GM12801 (cell line): Measurements from ENCODE around the gene NR6A1.

Experiments
- CTCF ChIP-seq: IDR thresholded peaks from one replicate; pipeline ENCODE4 v1.5.1; 2011; ENCODE audit warnings: control low read depth; ENCODE audit not compliant: insufficient read length; ENCODE audit errors: extremely low read depth

The NR6A1 gene

GRCh38 chr9:124513376-124513994, 257.6 kb downstream of the NR6A1 start:
- TF ChIP-seq CTCF = no peak

GRCh38 chr9:124512806-124513204, 258.3 kb downstream of the NR6A1 start:
- no peak for TF ChIP-seq CTCF

GRCh38 chr9:124511891-124512805, 259.0 kb downstream of the NR6A1 start:
- TF ChIP-seq CTCF = no peak

- TF ChIP-seq CTCF = no peak
These were observed 259.7 kb downstream of the NR6A1 start for GRCh38 chr9:124511426-124511840.

GRCh38 chr9:124510650-124511425, 260.3 kb downstream of the NR6A1 start:
- TF ChIP-seq CTCF = no peak

- TF ChIP-seq CTCF = no peak
These were observed 263.2 kb downstream of the NR6A1 start for GRCh38 chr9:124507880-124508423.
